Measurements from ENCODE around the gene SCYL3.

DNA sequence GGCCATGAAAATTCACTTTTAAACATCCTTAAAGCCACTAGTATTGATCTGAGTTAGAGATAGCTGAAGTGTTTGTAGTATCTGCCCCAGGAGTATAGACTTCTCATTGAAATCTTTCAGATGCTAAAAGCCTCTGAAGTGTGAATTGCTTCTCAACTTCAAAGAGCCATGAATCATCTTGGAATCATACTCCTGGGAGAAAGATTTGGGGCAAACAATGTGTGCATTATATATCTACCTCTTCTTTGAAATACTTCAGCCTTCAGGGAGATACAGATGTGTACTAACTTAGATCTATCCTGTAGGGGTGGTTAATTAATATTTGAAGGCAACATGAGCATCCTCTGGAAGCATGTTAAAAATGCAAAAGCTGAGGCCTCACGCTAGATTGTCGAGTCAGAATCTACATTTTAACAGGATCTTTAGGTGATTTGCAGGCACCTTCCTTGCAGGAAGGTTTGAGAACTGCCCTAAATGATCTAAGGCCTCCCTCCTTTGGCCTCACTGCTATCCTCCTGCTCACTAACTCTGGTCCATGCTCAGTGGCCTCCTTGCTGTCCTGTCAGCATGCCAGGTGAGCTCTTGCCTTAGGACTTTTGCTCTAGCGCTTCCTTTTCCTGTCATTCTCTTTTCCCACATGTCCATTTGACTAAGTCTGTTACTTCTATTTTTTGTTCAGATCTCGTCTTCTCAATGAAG lies 6.0 kb upstream of the SCYL3 start:
- no peak for TF ChIP-seq L3MBTL2 (conservative IDR thresholded peaks at IDR 0.05)
- TF ChIP-seq, protein P1, sequence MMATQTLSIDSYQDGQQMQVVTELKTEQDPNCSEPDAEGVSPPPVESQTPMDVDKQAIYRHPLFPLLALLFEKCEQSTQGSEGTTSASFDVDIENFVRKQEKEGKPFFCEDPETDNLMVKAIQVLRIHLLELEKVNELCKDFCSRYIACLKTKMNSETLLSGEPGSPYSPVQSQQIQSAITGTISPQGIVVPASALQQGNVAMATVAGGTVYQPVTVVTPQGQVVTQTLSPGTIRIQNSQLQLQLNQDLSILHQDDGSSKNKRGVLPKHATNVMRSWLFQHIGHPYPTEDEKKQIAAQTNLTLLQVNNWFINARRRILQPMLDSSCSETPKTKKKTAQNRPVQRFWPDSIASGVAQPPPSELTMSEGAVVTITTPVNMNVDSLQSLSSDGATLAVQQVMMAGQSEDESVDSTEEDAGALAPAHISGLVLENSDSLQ (IDR thresholded peaks at IDR 0.05) = no peak
- no peak for TF ChIP-seq FOXM1 (IDR thresholded peaks at IDR 0.05; ENCODE audit: borderline replicate concordance)
- no peak for TF ChIP-seq SP1 (IDR thresholded peaks at IDR 0.05)
- TF ChIP-seq BHLHE40 (IDR thresholded peaks at IDR 0.05; ENCODE audit: borderline replicate concordance) = no peak
- no peak for TF ChIP-seq SUZ12 (IDR thresholded peaks at IDR 0.05)
- no peak for TF ChIP-seq ARNT (IDR thresholded peaks at IDR 0.05)
- TF ChIP-seq FOXA1 (IDR thresholded peaks at IDR 0.05) = no peak
- no peak for TF ChIP-seq HDGF (IDR thresholded peaks at IDR 0.05; ENCODE audit: borderline replicate concordance)
- TF ChIP-seq FOXK2 (IDR thresholded peaks at IDR 0.05) = no peak
- TF ChIP-seq ELF4 (IDR thresholded peaks at IDR 0.05) = no peak
- no peak for TF ChIP-seq CTBP1 (IDR thresholded peaks at IDR 0.05; ENCODE audit: borderline replicate concordance)
